Measurements from ENCODE around the gene UGT3A2. TPM values are rescaled to one million over a fixed set of nuclear protein-coding genes. Genes with fewer than 3 reads are reported as not detected.
"Not testable (repeated sequence)": the region's sequence is repeated elsewhere in the genome, so short reads cannot be mapped to it uniquely, and the experiment has no call there.

Gene UGT3A2
- total and polyA plus RNA-seq, 7 donors = 0.07 to 0.68 TPM; not detected in 5

DNA sequence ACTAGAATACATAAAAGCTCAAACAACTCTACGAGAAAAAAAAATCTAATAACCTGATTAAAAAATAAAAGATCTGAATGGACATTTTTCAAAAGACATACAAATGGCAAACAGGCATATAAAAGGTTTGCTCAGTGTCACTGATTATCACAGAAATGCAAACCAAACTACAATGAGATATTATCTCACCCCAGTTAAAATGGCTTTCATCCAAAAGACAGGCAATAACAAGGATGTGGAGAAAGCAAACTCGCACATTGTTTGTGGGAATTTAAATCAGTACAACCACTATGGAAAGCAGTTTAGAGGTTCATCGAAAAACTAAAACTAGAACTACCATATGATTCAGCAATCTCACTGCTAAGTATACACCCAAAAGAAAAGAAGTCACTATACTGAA lies 20.8 kb downstream of the UGT3A2 start:
- TF ChIP-seq EP300 (IDR thresholded peaks at IDR 0.05) (no peak), POLR2AphosphoS5 (IDR thresholded peaks at IDR 0.05) (no peak), POLR2A (IDR thresholded peaks at IDR 0.05) (no peak)
- TF ChIP-seq, protein P1, sequence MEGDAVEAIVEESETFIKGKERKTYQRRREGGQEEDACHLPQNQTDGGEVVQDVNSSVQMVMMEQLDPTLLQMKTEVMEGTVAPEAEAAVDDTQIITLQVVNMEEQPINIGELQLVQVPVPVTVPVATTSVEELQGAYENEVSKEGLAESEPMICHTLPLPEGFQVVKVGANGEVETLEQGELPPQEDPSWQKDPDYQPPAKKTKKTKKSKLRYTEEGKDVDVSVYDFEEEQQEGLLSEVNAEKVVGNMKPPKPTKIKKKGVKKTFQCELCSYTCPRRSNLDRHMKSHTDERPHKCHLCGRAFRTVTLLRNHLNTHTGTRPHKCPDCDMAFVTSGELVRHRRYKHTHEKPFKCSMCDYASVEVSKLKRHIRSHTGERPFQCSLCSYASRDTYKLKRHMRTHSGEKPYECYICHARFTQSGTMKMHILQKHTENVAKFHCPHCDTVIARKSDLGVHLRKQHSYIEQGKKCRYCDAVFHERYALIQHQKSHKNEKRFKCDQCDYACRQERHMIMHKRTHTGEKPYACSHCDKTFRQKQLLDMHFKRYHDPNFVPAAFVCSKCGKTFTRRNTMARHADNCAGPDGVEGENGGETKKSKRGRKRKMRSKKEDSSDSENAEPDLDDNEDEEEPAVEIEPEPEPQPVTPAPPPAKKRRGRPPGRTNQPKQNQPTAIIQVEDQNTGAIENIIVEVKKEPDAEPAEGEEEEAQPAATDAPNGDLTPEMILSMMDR (IDR thresholded peaks at IDR 0.05) = no peak
- Histone ChIP-seq H3K9me3 (no peaks in the 10 kb centered on the region), H3K27ac (no peak overlapping the region), H3K4me3 (no peak overlapping the region), H3K4me1 (no peaks in the 10 kb centered on the region), H3K36me3 (no peaks in the 10 kb centered on the region), H3K27me3 (no peaks in the 10 kb centered on the region)
- intact Hi-C loops (cut with DNase I) = no loop called here
- DNase-seq = no peak
- WGBS, 2 donors = 34 to 73% methylated on average over 3 of the region's 3 CpGs

DNA sequence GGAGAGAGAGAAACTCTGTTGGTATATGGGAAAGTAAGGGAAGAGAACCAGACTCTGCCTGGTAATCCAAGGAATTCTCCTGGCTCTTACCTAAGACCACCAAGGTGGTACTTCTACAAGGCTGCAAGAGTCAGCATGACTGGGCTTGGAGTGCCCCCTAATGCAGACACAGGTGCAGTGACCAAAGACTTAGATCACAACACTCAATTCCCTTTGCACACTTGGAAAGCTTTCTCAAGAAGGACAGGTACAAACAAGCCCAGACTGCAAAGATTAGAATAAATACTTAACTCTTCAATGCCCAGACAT lies 25.2 kb downstream of the UGT3A2 start:
- no peaks in the 10 kb centered on the region for H3K27me3 ChIP-seq
- no peaks in the 10 kb centered on the region for H3K4me1 ChIP-seq
- H3K36me3 ChIP-seq = no peaks in the 10 kb centered on the region
- H3K4me3 ChIP-seq = no peak overlapping the region
- H3K9me3 ChIP-seq = no peaks in the 10 kb centered on the region
- TF ChIP-seq, protein P1 (IDR thresholded peaks at IDR 0.05) = no peak
- TF ChIP-seq EP300 (IDR thresholded peaks at IDR 0.05) (no peak), POLR2A (IDR thresholded peaks at IDR 0.05) (no peak), POLR2AphosphoS5 (IDR thresholded peaks at IDR 0.05) (no peak)
- no peak for DNase-seq
- no peak overlapping the region for H3K27ac ChIP-seq
- intact Hi-C loops (cut with DNase I) = no loop called here

DNA sequence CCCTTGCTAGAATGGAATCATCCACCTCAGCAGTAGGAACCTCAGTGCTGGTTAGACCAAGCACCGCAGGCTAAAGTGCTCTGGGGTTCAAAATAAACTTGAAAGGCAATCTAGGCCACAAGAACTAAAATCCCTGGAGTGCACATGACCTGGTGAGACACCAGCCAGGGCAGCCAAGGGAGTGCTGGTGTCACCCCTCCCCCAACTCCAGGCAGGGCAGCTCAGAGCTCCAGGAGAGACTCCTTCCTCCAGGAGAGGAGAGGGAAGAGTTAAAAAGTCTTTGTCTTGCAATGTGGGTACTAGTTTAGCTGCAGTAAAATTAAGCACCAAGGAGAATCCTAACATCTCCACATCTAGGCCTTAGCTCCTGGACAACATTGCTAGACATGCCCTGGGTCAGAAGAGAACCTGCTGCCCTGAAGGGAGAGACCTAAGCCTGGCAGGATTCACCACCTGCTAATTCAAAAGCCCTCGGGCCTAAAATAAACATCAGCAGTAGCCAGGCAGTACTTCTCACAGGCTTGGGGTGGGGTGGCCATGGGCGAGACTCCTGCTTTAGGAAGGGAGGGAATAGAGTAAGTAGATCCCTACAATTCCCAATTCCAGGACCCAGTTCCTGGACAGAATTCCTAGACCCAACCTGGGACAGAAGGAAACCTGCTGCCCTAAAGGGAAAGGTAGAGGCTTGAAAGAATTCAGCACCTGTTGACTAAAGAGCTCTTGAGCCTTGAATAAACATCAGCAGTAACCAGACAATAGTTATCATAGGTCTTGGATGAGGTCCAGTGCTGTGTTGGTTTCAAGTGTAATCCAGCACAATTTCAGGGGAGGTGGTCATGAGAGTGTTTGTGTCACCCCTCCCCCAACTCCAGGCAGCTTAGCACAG lies 25.8 kb downstream of the UGT3A2 start:
- Histone ChIP-seq H3K27me3 (no peaks in the 10 kb centered on the region), H3K36me3 (no peaks in the 10 kb centered on the region), H3K9me3 (no peaks in the 10 kb centered on the region), H3K4me3 (no peak overlapping the region), H3K4me1 (no peaks in the 10 kb centered on the region), H3K27ac (no peak overlapping the region)
- WGBS, 2 donors = 44 to 73% methylated on average over 3 of the region's 3 CpGs
- DNase-seq = no peak
- intact Hi-C loops (cut with DNase I) = no loop called here
- TF ChIP-seq POLR2A (IDR thresholded peaks at IDR 0.05) (no peak), POLR2AphosphoS5 (IDR thresholded peaks at IDR 0.05) (no peak), EP300 (IDR thresholded peaks at IDR 0.05) (no peak)
- TF ChIP-seq, protein P1 (IDR thresholded peaks at IDR 0.05) = no peak

DNA sequence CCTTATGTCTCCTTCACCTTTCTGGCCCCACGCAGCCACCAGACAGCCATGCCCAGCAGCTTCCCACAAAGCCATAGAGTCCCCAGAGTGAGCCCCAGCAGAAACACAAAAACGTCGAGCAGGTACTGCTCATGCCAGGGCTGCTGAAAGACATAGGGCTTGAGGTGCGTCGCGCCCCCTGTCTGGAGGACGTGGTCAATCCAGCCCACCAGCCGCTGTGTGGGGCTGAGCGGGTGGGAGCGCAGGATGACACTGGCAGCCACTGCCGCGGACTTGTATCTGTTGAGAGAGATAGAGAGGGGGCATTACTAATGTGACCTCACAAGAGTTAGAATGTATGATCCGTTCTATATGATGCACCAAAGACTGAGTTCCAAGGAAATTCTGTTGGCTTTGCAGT lies 31.0 kb downstream of the UGT3A2 start:
- no peak for DNase-seq
- Histone ChIP-seq H3K36me3 (no peaks in the 10 kb centered on the region), H3K4me3 (no peak overlapping the region), H3K27ac (no peak overlapping the region), H3K4me1 (no peaks in the 10 kb centered on the region), H3K27me3 (no peaks in the 10 kb centered on the region), H3K9me3 (no peaks in the 10 kb centered on the region)
- 92 to 95% methylated on average over 13 of the region's 13 CpGs for WGBS, 2 donors
- TF ChIP-seq, protein P1 (IDR thresholded peaks at IDR 0.05) = no peak
- TF ChIP-seq POLR2A (IDR thresholded peaks at IDR 0.05) (no peak), EP300 (IDR thresholded peaks at IDR 0.05) (no peak), POLR2AphosphoS5 (IDR thresholded peaks at IDR 0.05) (no peak)
- intact Hi-C loops (cut with DNase I) = no loop called here

DNA sequence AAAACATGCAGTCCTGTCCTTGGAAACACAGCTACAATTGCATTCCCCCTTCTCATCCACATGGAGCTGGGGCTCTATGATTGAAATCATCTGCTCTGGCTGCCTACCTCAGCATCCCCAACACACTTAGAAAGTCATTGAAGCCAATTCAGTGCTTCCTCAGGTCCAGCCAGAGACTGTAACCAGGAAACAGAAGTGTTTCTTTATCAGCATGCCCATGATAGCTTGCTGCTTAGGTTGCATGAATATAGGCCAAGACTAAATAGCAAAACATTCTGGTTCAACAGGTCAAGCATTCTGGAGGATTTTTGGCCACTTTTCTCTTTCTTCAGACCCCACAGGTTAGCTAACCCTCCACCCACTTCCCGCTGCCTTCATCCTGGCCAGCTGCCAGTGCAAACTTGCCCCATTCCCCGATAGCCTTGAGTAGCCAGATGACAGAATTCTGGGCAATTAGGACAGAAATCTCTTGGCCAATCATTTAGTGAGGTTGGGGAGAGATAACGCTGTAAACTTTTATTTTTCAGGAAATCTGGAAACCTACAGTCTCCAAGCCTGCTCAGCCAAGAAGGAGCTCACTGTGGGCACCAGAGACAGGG lies 32.0 kb downstream of the UGT3A2 start:
- intact Hi-C loops (cut with DNase I); H3K9me3 ChIP-seq; H3K27me3 ChIP-seq; H3K4me3 ChIP-seq; DNase-seq; H3K27ac ChIP-seq; H3K36me3 ChIP-seq; H3K4me1 ChIP-seq: not testable (repeated sequence)
- 27 to 74% methylated on average over 3 of the region's 3 CpGs for WGBS, 2 donors

Data from sigmoid colon (tissue), 7 donors.